ENCODE measurements around the gene XCL1. TPM values are rescaled to one million over a fixed set of nuclear protein-coding genes. Genes with fewer than 3 reads are reported as not detected.
"Not testable (repeated sequence)": the region's sequence is repeated elsewhere in the genome, so short reads cannot be mapped to it uniquely, and the experiment has no call there.

XCL1 gene
- total RNA-seq, 1 experiment from 2014 or later = 0.26 TPM

GRCh38 chr1:168580290-168580689 is 3.9 kb downstream of the XCL1 start:
- not testable (repeated sequence) for H3K27ac ChIP-seq (ENCODE audit: insufficient read length, low read depth, low read length)

GRCh38 chr1:168580991-168581390 is 4.6 kb downstream of the XCL1 start:
- not testable (repeated sequence) for H3K23me2 ChIP-seq (ENCODE audit: insufficient read length, low read depth, low read length, poor library complexity, severe bottlenecking); H3K27ac Mint-ChIP-seq
- no CpG with 5 or more reads among the region's 7 CpGs for WGBS (ENCODE audit: extremely low coverage, insufficient read length, low lambda C conversion rate)

More at GRCh38 chr1:168580290-168580689, 3.9 kb downstream of the XCL1 start:
- H3K4me1 ChIP-seq (ENCODE audit: insufficient read depth, low read length); H3K27me3 ChIP-seq (ENCODE audit: insufficient read depth, low read length); H3K56ac ChIP-seq (ENCODE audit: insufficient read length, low read depth, low read length); H2BK20ac ChIP-seq (ENCODE audit: low read depth, low read length, poor library complexity, severe bottlenecking); H3K18ac ChIP-seq (ENCODE audit: insufficient read length, low read depth, low read length); H3K9me3 Mint-ChIP-seq; H4K5ac ChIP-seq (ENCODE audit: insufficient read length, low read depth, low read length); H3K4me1 Mint-ChIP-seq; H3K27me3 Mint-ChIP-seq (ENCODE audit: low read depth); H2BK12ac ChIP-seq (ENCODE audit: insufficient read length, low read depth, low read length); H3K36me3 Mint-ChIP-seq (ENCODE audit: insufficient read depth in 1 of 3, low read depth in 3 of 3); H3K27ac Mint-ChIP-seq; H3K4me3 Mint-ChIP-seq; H3K23ac ChIP-seq (ENCODE audit: insufficient read length, low read depth, low read length); H3K79me2 ChIP-seq (ENCODE audit: insufficient read depth, low read length); H2BK15ac ChIP-seq (ENCODE audit: low read depth, low read length); H2BK120ac ChIP-seq (ENCODE audit: low read depth, low read length, poor library complexity, severe bottlenecking); DNase-seq; H3K79me1 ChIP-seq (ENCODE audit: insufficient read depth, low read depth, low read length, poor library complexity, severe bottlenecking); H2BK5ac ChIP-seq (ENCODE audit: insufficient read length, low read length); H4K91ac ChIP-seq (ENCODE audit: insufficient read length, low read depth, low read length); H3T11ph ChIP-seq (ENCODE audit: low read length); H3K14ac ChIP-seq (ENCODE audit: insufficient read depth, low read length); H3K23me2 ChIP-seq (ENCODE audit: insufficient read length, low read depth, low read length, poor library complexity, severe bottlenecking); H3K4ac ChIP-seq (ENCODE audit: low read depth, low read length); H2AK5ac ChIP-seq (ENCODE audit: insufficient read length, low read length); H4K8ac ChIP-seq (replicated peaks; ENCODE audit: insufficient read length, low read depth, low read length); H4K20me1 ChIP-seq (ENCODE audit: control insufficient read depth, insufficient read depth, insufficient read length); H3K9ac ChIP-seq (ENCODE audit: extremely low read depth, insufficient read length, low read length); H2AFZ ChIP-seq (ENCODE audit: low read length); H3K9me3 ChIP-seq (ENCODE audit: control insufficient read depth, low read depth, low read length); H3K4me2 ChIP-seq (ENCODE audit: insufficient read depth, insufficient read length, low read length): not testable (repeated sequence)
- WGBS (ENCODE audit: extremely low coverage, insufficient read length, low lambda C conversion rate) = no CpG with 5 or more reads among the region's 2 CpGs

More at GRCh38 chr1:168580991-168581390, 4.6 kb downstream of the XCL1 start:
- H4K5ac ChIP-seq (ENCODE audit: insufficient read length, low read depth, low read length); H3K4me1 Mint-ChIP-seq; H3K4me2 ChIP-seq (ENCODE audit: insufficient read depth, insufficient read length, low read length); H3K9ac ChIP-seq (ENCODE audit: extremely low read depth, insufficient read length, low read length); H3K27ac ChIP-seq (ENCODE audit: insufficient read length, low read depth, low read length); H2BK20ac ChIP-seq (ENCODE audit: low read depth, low read length, poor library complexity, severe bottlenecking); H3K36me3 Mint-ChIP-seq (ENCODE audit: insufficient read depth in 1 of 3, low read depth in 3 of 3); H4K91ac ChIP-seq (ENCODE audit: insufficient read length, low read depth, low read length); H3K18ac ChIP-seq (ENCODE audit: insufficient read length, low read depth, low read length); H2BK12ac ChIP-seq (ENCODE audit: insufficient read length, low read depth, low read length); H2BK120ac ChIP-seq (ENCODE audit: low read depth, low read length, poor library complexity, severe bottlenecking); H3K79me1 ChIP-seq (ENCODE audit: insufficient read depth, low read depth, low read length, poor library complexity, severe bottlenecking); H4K8ac ChIP-seq (replicated peaks; ENCODE audit: insufficient read length, low read depth, low read length); H3K4me1 ChIP-seq (ENCODE audit: insufficient read depth, low read length); H3K14ac ChIP-seq (ENCODE audit: insufficient read depth, low read length); H3K4ac ChIP-seq (ENCODE audit: low read depth, low read length); H2AK5ac ChIP-seq (ENCODE audit: insufficient read length, low read length); H2BK15ac ChIP-seq (ENCODE audit: low read depth, low read length); H2BK5ac ChIP-seq (ENCODE audit: insufficient read length, low read length); H3K56ac ChIP-seq (ENCODE audit: insufficient read length, low read depth, low read length); H3K79me2 ChIP-seq (ENCODE audit: insufficient read depth, low read length); H3K4me3 Mint-ChIP-seq; H2AFZ ChIP-seq (ENCODE audit: low read length); H3K23ac ChIP-seq (ENCODE audit: insufficient read length, low read depth, low read length); DNase-seq; H3K27me3 ChIP-seq (ENCODE audit: insufficient read depth, low read length); H3K27me3 Mint-ChIP-seq (ENCODE audit: low read depth); H4K20me1 ChIP-seq (ENCODE audit: control insufficient read depth, insufficient read depth, insufficient read length); H3K9me3 Mint-ChIP-seq; H3K9me3 ChIP-seq (ENCODE audit: control insufficient read depth, low read depth, low read length); H3T11ph ChIP-seq (ENCODE audit: low read length): not testable (repeated sequence)
